ENCODE results near the gene HOMER2.
"Not testable (repeated sequence)": the region's sequence is repeated elsewhere in the genome, so short reads cannot be mapped to it uniquely, and the experiment has no call there.

Gene HOMER2

DNA sequence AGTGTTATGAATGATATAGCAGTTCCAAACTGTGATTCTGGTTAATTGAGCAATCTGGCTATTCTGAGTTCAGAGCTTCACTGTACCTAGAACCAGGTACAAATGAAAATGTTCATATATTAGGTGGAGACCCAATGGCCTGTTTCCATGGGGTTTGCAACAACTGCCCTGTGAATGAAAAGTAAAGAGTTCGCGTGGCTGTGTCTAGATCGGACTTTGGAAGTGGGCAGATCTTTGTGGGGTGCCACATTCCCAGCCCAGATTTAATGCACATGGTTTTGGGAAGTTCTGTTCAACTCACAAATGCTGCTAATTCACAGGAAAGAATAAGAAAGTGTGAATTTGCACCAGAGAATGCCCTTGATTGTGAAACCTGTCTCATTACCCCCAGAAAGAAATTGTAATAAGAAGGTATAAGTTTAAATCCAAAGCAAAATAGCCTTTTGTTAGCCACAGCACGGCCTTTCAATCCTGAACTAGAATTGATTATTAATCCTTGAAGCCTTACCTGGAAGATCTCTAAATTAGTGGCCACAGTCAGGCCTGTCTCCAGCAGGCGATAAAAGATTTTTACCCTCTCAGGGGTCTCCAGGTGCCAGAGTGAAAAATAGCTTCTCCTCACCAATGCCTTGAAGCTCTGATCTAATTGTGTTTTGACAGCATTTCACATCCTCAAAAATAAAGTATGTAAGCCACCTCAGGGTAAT is 120.5 kb downstream of the HOMER2 start:
- DNase-seq (ENCODE audit: low spot score): no peak

DNA sequence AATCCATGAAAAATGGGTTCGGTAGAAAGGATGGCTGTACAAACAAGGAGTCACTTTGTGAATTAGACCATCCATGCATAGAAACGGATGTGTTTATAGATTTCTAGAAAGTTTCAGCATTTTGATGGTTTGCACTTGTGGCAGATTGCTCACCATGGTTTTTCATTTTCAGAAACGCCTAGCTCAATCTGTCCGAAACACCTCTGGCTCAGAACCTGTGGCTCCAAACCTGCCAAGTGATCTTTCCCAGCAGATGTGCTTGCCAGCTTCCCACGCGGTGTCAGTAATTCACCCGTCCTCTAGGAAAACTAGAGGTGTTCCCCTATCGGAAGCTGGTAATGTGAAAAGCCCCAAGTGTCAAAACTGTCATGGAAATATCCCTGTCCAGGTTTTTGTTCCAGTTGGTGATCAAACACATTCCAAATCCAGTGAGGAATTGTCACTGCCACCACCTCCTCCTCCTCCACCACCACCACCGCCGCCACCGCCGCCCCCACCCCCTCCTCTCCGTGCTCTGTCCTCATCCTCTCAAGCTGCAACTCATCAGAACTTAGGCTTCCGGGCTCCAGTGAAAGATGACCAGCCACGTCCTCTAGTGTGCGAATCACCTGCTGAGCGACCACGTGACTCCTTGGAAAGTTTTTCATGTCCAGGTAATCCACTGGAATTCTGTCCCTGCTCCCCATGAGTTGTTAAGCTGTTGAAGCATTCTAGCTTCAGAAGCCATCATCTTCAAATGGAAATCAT is 121.9 kb downstream of the HOMER2 start:
- no peak for DNase-seq (ENCODE audit: low spot score)

- DNase-seq (ENCODE audit: low spot score): no peak
Observed at GRCh38 chr15:82829234-82829633, 123.3 kb downstream of the HOMER2 start.

- no peak for DNase-seq (ENCODE audit: low spot score)
Observed at GRCh38 chr15:82828075-82828474, 124.4 kb downstream of the HOMER2 start.

- no peak for DNase-seq (ENCODE audit: low spot score)
Observed at GRCh38 chr15:82823049-82823448, 129.5 kb downstream of the HOMER2 start.

- not testable (repeated sequence) for DNase-seq (ENCODE audit: low spot score)
Observed at GRCh38 chr15:82821851-82822250, 130.7 kb downstream of the HOMER2 start.

DNA sequence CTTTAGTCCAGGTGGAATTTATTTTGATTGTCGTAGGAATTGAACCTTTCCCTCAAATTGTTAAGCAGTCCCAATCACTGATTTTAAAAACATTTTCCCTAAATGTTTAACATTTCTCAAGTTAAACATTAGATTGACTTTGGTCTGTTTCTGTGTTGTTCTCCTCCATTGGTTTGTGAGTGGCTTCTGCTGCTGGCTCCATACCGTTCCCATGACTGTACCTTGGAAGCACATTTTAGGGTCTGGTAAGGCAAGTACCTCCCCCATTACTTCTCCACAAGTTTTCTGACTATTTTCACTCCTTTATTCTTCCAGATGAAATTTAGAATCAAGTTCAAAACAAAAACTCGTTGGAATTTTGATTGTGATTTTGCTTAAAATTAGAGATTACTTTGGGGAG is 131.1 kb downstream of the HOMER2 start:
- DNase-seq (ENCODE audit: low spot score): not testable (repeated sequence)

DNA sequence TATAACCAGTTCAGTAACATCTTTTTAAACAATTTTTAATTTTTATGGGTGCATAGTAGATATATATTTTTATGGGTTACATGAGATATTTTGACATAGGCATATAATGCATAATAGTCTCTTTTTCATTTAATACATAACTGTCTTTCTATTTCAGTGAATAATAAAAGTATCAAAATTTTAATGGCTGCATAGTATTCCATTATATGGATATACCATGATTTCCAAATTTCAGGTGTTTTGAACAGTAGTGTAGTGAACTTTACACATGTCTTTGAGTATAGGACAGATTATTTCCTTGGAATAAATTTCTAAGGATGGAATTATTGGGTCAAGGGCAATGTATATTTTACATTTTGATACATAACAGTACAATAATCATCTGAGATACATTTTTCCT is 132.4 kb downstream of the HOMER2 start:
- no peak for DNase-seq (ENCODE audit: low spot score)

GRCh38 chr15:82812994-82813393 is 139.5 kb downstream of the HOMER2 start:
- DNase-seq (ENCODE audit: low spot score): no peak

DNA sequence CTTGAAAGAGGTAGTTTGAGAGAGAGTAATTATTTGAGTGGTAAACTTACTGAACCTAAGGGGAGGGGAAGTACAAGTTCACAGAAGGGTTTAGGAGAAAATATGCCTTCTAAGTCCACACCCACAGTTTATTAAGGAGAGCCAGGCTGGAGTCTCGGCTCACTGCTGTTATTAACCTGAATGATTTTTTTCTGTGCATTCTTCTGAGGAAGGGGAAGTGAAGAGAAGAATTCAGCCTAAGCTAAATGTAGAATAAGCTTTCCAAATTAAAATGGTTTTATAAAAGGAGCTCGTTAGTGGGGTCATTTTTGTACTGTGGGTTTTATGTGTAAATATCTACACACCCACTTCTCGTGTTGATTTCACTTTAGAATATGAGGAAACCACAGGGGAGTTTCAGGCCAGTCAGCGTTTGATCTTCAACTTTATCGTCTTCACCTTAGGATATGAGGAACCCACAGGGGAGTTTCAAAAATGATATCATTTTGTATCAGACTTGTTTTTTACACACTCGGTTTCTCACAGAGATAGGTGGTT is 141.6 kb downstream of the HOMER2 start:
- no peak for DNase-seq (ENCODE audit: low spot score)

DNA sequence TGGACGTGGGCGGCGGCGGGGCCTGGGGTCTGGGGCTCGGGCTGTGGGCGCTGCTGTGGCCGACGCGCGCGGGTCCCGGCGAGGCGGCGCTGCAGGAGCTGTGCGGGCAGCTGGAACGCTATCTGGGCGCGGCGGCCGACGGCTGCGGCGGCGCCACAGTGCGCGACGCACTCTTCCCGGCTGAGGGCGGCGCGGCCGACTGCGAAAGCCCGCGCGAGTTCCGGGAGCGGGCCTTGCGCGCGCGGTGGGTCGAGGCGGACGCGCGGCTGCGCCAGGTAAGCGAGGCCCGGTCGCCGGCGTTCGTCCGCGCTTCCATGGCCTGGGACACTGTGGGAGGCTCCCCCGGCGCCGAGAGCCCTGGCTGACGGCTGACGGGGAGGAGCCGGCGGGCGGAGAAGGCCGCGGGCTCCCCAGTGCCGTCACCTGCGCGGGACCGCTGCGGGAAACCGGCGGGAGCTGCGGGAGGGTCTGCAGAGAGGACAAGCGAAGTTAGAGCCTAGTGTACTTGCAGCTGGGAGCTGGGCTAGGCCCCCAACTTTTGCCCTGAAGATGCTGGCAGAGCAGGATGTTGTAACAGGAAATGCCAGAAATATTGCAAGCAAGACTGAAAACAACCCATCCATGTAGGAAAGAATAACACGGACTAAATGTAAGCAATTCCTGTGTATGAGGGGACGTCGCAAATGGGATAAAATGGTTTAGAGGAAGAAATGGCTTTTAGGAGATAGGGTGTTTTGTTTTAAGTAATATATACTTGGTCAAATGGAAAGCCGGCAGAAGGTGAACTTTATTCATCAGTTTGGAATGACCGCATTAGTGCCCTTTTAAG is 142.2 kb downstream of the HOMER2 start:
- peak; percentile 47 for DNase-seq (ENCODE audit: low spot score)

- DNase-seq (ENCODE audit: low spot score): peak; percentile 98
Observed at GRCh38 chr15:82809308-82810060, 143.0 kb downstream of the HOMER2 start, which contains the start of gene WHAMM. Gene WHAMM, plus strand, starts transcription at chr15:82809628. Its CDS starts 99 bp downstream, at chr15:82809727.

- no peak for DNase-seq (ENCODE audit: low spot score)
Observed at GRCh38 chr15:82808634-82809041, 143.9 kb downstream of the HOMER2 start.

- DNase-seq (ENCODE audit: low spot score): no peak
Observed at GRCh38 chr15:82807920-82808633, 144.4 kb downstream of the HOMER2 start.

- DNase-seq (ENCODE audit: low spot score): no peak
Observed at GRCh38 chr15:82805994-82806406, 146.5 kb downstream of the HOMER2 start, which contains the start of gene FSD2. Gene FSD2, minus strand, starts transcription at chr15:82806069. Its CDS starts 18,679 bp downstream, at chr15:82787390.

- DNase-seq (ENCODE audit: low spot score): no peak
Observed at GRCh38 chr15:82804575-82804949, 148.0 kb downstream of the HOMER2 start.

DNA sequence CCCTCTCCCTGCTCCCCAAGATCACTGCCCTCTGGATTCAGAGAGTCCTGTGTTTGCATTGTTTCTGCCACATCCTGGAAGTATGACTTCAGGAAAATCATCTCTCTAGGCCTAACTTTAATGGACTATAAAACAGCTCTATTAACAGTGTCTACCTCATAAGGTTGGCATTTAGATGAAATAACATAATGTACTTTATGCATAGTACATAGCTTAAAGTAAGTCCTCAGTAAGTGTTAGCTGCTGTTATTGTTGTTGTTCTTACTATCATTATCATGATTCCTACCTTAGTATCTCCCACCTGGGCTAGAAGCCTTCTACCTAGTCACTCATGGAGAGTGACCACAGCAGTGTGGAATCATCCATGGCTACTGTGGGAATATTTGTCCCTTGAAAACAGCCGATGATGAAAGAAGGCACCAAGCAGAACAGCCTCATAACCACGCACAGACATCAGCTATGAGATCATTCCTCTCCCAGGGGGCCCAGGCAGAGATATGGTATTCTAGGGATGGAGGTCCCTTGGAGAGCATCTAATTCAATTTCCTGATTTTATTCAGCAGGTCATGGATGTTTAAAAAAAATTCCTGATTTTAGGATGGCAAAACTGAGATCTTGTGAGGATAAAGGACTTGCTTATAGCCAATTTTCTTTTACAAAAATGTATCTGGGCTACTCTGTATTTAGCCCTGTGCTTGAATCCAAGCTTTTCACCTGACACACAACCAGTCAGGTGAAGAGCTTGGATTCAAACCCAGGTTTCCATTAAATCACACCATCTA is 148.5 kb downstream of the HOMER2 start:
- DNase-seq (ENCODE audit: low spot score): no peak

GRCh38 chr15:82802497-82802896 is 150.0 kb downstream of the HOMER2 start:
- DNase-seq (ENCODE audit: low spot score): no peak

- DNase-seq (ENCODE audit: low spot score): no peak
Observed at GRCh38 chr15:82799183-82799841, 153.2 kb downstream of the HOMER2 start.

All from iPS-NIHi11 (cell line).